CD4-positive, alpha-beta T cell treated with Interleukin-21 for 1 hour (primary cell): Measurements from ENCODE around the gene UNC13D.
"Not testable (repeated sequence)": the region's sequence is repeated elsewhere in the genome, so short reads cannot be mapped to it uniquely, and the experiment has no call there.

Experiments
- DNase-seq: peaks from one replicate; pipeline ENCODE4 v3.0.0-alpha.2; 2020

UNC13D gene

DNA sequence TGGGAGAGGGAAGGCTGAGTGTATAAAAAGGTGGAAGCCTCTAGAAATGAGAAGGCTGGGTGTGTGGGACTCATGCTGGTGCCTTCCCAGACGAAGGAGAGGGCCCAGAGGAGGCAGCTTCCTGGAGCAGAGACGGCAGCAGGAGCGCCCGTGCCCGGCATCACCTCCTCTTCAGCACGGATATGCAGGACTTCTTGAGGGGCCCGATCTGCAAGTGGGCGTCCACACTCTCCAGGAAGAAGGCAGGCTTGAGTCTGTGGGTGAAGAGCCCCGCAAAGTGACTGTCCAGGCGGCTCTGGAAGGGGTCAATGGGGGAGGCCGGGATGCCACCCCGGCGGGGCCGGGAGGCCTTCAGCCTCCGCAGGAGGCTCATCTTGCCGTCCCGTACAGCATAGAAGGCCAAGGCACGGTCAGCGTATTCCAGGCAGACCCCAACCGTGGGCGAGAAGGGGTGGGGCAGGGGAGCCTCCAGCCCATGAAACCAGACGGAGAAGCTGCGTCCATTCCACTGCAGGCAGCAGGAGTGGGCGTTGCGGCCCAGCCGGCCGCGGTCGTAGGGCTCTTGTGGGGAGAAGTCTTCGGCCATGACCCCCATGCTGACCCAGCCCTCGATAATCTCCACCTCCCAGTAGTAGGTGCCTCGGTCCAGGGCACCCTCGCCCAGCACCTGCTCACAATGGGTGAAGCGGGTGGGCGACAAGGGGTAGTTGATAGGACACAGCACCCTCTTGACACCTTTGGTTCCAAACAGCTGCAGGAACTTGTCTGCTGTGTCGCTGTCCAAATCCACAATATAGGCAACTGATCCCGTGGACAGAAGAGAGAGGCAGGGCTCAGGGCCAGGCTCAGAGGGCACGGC lies 30.3 kb upstream of the UNC13D start:
- no peak for DNase-seq

DNA sequence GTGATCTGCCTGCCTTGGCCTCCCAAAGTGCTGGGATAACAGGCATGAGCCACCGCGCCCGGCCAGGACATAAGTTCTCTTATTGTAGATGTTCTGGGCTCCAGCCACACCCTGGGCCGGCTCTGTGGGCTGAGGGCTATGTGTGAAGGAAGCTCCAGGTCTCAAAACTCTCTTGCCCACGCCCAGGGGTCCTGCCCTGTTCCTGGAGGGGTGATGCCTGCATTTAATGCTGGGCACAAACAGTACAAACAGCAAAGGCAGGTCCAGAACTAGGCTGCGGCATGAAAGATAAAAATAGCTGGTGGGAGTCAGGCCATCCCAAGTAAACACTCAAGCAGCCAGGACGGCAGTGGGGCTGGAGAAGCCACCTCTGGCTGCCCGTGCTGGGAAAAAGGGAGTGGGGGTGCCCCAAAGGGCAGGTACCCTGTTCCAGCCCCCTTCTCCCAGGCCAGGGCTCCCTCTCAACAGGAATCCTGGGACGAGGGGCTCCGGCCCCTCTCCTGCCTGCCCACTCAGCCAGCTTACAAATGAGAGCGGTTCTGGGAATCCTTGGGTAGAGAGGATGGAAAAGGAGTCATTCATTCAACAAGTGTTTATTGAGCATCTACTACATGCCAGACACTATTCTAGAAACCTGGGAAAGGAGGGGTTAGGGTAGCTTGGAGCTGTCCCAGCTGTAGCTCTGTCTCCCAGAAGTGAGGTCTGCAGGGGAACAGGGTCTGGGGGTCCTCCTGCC lies 29.6 kb upstream of the UNC13D start:
- no peak for DNase-seq

DNA sequence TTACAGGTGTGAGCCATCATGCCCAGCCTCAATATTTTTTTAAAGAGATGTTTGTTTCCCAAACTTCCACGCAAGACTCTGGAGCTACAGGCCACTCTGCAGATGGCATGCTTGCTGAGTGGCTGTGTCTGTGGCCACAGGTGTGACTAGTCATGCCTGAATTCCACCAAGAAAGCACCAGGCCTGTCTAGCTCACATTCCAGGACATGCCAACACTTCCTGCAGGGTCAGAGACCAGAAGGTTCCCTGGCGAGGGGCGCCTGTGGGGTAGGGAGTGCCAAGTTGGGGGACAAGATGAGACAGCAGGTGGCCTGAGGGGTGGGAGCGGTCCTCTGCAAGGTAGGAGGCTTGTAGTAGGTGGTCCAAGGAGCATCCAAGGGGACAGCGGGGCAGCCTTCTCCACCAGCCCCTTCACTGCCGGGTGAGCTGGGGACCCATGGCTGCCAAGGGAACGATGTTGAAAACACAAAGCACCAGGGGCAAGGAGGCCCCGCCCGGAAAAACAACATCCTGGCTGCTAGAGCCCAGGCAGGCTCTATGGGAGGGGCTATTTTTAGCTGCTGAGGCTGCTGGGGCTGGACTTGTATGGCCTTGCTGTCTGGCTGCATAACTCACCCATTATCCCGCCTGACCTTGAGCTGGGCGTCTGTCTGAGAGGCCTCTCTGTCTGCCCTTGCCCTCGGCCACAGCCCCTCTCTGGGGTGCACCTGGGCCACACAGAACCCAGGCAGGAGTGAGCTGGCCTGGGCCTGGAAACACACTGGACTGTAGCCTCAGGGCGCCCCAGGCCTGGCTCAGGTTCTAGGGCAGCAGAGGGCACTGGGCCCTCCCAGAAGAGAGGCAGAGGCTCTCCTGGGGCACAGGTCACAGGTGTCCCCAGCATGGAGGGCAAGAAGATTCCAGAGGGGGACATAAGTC lies 28.5 kb upstream of the UNC13D start:
- DNase-seq = peak; percentile 78

DNA sequence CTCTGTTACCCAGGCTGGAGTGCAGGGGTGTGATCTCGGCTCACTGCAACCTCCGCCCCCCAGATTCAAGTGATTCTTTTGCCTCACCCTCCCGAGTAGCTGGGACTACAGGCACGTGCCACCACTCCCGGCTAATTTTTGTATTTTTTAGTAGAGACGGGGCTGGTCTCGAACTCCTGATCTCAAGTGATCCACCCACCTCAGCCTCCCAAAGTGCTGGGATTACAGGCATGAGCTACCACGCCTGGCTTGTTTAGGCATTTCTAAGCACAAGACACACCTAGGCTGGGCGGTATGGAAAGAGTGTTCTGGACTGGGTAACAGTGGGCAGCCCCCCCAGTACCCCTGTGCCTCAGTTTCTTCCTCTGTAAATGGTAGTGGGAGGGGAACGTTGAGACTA lies 26.0 kb upstream of the UNC13D start:
- not testable (repeated sequence) for DNase-seq

DNA sequence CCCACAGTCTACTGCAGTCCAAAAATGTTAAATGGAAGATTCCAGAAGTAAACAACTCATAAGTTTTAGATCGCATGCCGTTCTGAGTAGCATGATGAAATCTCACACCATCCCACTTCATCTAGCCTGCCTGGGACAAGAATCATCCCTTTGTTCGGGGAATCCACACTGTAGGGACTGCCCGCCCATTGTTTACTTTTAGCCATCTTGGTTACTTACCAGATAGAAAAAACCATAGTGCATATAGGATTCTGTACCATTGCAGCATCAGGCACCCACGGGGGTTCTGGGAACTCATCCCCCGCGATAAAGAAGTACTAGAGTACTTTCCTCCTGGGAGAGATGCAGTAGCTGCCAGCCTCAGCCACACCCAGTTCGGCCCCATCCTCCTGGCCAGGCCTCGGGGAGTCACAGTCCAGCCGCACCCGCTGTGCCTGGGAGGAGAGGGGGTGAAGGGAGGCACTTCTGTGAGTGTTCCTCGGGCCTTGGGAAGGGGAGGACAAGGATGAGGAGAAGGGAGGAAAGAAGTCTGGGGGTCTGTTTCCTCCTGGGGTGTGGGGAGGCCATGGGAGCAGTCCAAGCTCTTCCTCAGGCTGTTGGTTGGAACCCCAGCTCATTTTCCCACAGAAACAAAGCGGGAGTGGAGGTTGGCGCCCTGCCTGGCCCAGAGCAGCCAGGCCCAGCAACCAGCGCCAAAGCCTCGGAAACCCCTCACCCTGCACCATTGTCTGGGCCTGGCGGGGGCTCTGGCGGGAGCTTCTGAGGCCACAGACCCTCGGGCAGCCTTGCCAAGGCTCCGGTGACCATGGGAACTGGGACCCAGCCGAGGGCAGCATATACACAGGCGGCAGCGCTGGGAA lies 25.3 kb upstream of the UNC13D start:
- no peak for DNase-seq

DNA sequence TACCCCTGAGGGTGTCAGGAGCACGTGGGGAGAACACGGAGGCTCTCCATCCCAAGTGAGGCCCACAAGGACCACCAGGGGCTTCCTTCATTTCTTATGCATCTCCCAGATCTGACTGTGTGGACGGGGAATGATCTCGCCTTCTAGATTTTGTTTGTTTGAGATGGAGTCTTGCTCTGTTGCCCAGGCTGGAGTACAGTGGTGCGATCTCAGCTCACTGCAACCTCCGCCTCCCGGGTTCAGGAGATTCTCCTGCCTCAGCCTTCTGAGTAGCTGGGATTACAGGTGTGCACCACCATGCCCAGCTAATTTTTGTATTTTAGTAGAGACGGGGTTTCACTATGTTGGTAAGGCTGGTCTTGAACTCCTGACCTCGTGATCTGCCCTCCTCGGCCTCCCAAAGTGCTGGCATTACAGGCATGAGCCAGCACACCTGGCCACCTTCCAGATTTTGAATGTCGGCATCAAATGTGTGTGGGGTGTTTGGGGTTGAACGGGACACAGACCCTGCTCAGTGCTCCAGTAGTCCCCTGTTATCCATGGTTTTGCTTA lies 24.6 kb upstream of the UNC13D start:
- DNase-seq = not testable (repeated sequence)

DNA sequence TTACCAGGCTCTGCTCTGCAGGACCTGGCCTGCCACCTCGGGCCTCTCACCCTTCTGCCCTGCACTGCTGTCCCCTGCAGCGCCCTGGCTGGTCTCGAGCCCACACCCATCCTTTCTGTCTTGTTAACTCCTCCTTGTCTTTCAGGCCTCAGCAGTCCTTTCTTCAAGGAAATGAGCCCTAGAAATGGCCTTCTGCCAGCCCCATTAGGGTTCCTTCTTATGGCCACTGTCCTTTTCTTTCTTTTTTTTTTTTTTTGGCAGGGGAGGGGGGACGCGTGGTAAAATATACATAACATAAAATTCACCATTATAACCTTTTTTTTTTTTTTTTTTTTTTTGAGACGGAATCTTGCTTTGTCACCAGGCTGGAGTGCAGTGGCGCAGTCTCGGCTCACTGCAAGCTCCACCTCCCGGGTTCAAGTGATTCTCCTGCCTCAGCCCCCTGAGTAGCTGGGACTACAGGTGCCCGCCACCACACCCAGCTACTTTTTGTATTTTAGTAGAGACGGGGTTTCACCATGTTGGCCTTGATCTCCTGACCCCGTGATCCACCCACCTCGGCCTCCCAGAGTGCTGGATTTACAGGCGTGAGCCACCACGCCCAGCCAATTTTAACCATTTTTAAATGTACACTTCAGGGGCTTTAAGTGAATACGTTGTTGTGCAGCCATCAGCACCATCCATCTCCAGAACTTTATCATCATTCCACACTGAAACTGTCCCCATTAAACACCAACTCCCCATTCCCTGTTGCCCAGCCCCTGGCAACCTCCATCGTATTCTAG lies 21.4 kb upstream of the UNC13D start:
- DNase-seq = not testable (repeated sequence)

DNA sequence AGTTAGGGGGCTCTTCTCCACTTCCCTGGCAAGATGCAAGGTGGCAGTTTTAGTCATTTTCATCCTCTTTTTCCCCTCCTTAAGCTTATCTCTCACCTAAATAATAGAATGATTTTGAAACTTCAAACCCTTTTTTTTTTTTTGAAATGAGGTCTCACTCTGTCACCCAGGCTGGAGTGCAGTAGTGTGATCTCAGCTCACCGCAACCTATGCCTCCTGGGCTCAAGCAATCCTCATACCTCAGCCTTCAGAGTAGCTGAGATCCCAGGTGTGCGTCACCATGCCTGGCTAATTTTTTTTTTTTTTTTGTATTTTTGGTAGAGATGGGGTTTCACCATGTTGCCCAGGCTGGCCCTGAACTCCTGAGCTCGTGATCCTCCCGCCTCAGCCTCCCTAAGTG lies 20.7 kb upstream of the UNC13D start:
- DNase-seq = peak; percentile 38

DNA sequence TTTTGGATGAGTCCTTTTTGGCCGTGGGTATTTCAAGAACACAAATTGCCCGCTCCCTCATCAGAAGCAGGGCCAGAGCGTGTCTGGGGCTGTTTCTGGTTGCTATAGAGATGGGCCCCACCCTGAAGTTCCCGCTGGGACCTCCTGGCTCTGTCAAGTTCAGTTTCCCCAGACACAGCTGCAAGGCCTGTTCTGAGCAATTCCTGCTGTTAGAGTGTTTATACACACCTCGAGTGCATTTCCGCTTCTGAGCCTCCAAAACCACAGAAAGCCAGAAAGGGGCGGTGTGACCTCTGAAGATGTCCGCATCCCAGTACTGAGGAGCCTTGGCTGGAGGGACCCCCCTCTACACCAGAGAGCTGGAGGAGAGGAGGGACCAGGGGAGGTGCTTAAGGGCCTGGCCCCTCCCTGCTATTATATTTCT lies 20.3 kb upstream of the UNC13D start:
- DNase-seq = peak; percentile 68

DNA sequence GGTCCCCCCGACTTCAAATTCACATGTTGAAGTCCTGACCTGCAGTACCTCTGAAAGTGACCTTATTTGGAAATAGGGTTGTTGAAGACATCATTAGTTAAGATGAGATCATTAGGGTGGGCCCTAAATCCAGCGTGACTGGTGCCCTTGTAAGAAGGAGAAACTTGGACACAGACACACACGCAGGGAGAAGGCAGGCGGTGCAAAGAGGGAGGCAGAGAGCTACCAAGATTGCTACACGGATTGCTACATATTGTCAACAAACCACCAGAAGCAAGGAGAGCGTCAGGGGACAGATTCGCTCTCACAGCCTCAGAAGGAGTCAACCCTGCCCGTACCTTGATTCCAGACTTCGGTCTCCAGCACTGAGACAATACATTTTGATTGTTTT lies 17.7 kb upstream of the UNC13D start:
- DNase-seq = no peak

DNA sequence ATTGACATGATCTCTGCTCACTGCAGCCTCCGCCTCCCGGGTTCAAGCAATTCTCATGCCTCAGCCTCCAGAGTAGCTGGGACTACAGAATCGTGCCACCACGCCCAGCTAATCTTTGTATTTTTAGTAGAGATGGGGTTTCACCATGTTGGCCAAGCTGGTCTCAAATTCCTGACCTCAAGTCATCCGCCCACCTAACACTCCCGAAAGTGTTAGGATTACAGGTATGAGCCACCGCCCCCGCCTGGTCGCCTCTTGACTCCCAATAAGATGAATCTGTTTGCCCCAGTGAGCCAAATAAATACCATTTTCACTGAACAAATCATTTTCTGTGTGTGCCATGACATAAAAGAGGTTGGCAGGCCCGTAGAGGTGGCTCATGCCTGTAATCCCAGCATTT lies 15.2 kb upstream of the UNC13D start:
- not testable (repeated sequence) for DNase-seq

DNA sequence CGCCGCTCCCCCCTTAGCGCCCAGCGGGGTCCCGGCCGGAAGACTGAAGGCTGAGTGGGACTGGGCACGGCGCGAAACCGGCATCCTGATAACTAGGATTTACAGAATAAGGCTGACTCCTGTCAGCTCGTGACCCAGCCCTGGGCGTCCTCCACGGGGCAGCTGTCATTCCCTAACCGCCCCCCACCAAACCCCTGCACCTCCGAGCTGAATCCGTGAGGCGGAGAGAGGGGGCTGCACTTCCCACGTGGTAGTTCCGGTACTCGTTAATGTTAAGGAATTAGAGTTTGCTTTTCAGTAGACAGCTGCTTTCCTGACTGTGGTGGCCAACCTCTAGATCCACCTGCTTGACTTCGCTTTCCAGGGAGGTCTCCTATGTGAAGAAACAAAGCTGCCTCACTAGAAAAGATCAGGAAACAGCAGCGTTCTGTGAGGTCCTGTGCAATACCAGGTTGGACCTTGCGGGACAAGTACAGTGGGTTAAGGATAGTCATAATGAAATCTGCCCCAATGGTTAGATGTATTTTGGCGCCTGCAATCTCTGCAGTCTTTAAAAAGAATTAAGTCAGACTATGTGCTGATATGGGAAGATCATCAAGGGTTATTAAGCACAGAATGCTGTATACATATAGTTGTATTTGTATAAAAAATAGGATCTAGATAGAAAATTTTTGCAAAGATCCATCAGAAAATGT lies 12.0 kb upstream of the UNC13D start:
- DNase-seq = no peak

DNA sequence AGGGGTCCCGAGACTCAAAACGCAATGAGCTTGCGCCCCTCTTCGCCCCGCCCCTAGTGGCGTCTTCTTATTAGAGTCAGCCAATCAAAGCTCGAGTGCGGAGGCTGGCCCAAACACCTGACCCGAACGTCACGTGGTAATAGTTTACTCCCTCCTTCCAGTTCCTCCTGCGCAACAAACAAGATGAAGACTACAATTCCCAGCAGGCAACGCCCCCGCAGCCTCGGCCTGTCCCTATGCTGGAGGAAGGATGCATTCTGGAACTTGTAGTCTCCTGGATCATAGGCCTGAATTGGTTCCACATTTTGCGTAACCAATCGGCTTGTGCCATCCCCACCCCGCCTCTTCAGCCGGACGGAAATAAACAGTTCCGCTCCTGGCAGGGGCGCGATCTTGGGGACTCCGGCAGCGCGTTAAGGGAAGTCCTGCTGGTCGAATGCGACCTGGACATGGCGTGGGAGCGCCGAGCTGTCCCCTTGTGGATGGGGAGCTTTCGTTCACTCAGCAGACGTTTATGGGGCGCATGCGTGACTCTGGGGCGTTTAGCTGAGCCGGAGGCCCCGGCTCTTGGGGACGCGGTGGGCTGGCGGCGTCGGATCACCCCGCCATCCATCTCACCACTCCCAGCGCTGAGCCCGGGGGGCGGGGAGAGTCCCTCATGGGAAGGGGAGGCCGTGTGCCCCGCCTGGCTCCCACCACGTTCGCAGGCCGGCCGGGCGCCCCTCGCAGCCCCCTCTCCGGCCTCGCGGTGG lies 11.3 kb upstream of the UNC13D start, which contains the start of gene WBP2:
TSS of gene WBP2 (minus strand) at position 26 of the 752 bp plus-strand sequence. CDS start 38 bp downstream, outside the sequence.
- peak; percentile 100 for DNase-seq

DNA sequence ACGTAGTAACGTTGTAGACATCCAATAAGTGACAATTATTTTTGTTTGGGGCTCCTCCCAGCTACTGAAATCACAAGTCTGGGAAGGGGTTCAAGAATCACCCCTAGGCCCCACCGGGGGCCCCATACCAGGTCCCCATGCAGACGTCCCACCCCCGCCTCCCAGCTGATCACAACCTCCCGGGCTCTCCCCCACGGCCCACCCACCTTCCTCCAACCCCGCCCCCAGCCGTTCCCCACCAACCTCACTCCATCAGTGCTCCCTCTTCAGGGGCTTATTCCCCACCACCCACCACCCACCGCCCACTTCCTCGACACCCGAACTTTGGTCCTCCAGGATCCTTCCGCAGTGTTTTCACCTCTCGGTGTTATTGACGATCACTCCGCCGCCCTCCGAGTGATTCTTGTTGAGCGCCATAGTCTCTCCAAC lies 10.7 kb upstream of the UNC13D start:
- no peak for DNase-seq

DNA sequence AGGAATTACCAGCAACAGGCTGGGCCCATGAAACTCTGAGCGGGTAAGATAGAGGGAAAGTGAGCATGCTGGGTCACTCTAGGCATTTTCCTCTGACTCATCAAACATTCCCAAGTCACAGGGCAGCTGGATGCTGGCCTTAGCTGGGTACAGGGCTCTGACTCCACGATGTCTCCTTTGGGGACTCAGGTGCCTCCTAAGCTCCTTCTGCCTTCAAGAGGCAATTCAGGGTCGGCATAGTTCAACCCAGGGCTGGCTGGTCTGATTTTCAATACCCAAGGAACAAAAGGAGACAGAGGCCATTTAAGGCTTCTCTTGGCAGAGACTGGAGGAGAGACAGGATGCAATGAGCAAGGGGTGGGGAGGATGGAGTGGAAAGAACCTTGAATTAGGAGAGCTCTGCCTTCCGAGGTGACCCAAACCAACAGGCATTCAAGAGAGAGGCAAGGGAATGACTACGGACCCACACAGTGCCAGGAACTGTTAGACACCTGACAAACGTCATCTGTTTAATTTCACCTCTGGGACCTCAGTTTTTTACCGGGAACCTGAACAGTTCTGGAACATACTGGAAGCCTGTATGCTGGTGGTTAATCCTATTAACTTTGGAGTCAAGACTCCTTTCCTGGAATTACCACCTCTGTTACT lies 10.0 kb upstream of the UNC13D start:
- no peak for DNase-seq

DNA sequence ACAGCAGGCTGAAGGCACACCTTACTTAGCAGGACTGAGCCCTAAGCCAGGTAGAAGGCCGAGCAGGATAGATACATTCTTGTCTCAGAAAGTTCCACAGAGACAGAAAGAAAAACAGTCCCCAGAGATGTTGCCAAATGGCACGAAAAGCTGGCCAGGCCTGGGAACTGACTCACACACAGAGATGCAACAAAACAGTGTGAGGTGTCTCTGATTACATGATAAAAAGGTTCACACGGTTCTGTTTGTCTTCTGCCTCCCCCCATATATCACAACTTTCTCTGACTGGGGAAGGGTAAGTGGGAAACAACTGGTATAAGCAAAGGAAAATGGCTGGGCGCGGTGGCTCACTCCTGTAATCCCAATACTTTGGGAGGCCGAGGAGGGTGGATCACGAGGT lies 9.2 kb upstream of the UNC13D start:
- no peak for DNase-seq

DNA sequence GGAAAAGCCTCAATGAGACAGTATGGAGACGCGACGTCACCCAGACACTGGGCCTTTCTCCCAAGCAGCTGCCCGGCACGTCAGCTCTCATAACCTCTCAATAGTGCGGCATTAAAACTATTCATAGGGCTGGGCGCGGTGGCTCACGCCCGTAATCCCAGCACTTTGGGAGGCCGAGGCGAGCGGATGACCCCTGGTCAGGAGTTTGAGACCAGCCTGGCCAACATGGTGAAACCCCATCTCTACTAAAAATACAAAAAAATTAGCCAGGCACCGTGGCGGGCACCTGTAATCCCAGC lies 7.4 kb upstream of the UNC13D start:
- DNase-seq = not testable (repeated sequence)

DNA sequence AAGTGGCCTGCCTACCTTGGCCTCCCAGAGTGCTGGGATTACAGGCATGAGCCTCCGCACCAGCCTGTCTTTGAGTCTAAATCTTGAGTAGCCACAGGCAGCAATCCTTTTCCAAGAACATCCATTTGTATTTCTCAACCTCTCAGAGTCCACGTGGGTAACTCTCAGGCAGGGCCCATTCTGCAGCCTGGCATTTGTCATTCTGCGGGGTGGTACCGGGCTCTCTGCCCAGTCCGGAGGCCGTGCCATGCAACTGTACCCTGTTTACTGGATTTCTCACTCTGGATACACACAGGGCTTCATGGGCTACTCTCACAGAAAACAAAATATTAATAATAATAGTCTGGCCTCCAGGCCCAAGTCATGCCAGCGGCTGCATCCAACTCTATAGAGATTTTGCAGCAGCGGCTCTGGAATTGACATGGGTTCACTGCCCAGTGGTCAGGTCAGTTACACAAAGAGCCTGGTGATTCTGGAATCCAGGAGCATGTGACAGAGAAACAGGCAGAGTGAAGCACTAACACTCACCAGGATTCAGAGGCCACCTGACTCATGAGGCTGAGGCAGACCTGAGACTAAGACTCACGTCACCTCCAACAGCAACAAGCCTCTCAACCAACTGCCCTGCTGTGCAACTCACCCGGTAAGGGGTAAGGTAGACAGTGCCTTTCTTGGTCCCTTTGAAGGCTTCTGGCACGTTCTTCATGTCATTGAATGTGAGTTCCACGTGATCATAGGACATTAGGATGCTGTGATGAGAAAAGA lies 6.9 kb upstream of the UNC13D start:
- DNase-seq = no peak
